SU-DHL-6 (cell line): ENCODE data around the gene C5orf47.

Experiments
- H2AFZ ChIP-seq: fragments of 200-600 bp; sonication (generic); 2 replicates; pipeline ENCODE4 v1.6.1; 2014; ENCODE audit warnings: low read depth, mild to moderate bottlenecking, moderate library complexity, mixed read lengths, antibody characterized with exemption, low read length; ENCODE audit not compliant: severe bottlenecking
- H3F3A ChIP-seq: fragments of 200-600 bp; shearing (Covaris generic); 2 replicates; pipeline ENCODE4 v1.6.0; 2016; ENCODE audit warnings: antibody characterized with exemption, mild to moderate bottlenecking; ENCODE audit not compliant: insufficient read depth
- H3K27ac ChIP-seq: fragments of 200-600 bp; sonication (generic); 2 replicates; pipeline ENCODE4 v1.5.1; 2016; ENCODE audit warnings: low read depth, mild to moderate bottlenecking, low read length, moderate library complexity, mixed read lengths
- H3K27me3 ChIP-seq: fragments of 200-600 bp; sonication (generic), shearing (Covaris generic); 2 replicates; pipeline ENCODE4 v1.6.0; 2014; ENCODE audit warnings: mild to moderate bottlenecking, low read length
- H3K36me3 ChIP-seq: fragments of 200-600 bp; sonication (generic); 2 replicates; pipeline ENCODE4 v1.6.1; 2014; ENCODE audit warnings: mild to moderate bottlenecking, low read length, mixed read lengths
- H3K4me2 ChIP-seq: fragments of 300-600, 200-600 bp; shearing (Covaris generic), sonication (generic); 2 replicates; pipeline ENCODE4 v1.6.0; 2014; ENCODE audit warnings: low read length, low read depth, mild to moderate bottlenecking; ENCODE audit not compliant: poor library complexity, severe bottlenecking
- H3K4me3 ChIP-seq: fragments of 200-600 bp; sonication (generic); 2 replicates; pipeline ENCODE4 v1.5.1; 2014; ENCODE audit warnings: antibody characterized with exemption, low read length, mild to moderate bottlenecking, mixed read lengths; ENCODE audit not compliant: insufficient read depth, poor library complexity, severe bottlenecking
- H3K79me2 ChIP-seq: fragments of 200-600 bp; sonication (generic); 2 replicates; pipeline ENCODE4 v1.6.1; 2014; ENCODE audit warnings: mild to moderate bottlenecking, low read length, moderate library complexity; ENCODE audit not compliant: insufficient read depth
- H3K9ac ChIP-seq: fragments of 200-600 bp; sonication (generic); 2 replicates; pipeline ENCODE4 v1.7.0; 2014; ENCODE audit warnings: mild to moderate bottlenecking, low read length
- H3K9me2 ChIP-seq: fragments of 200-600 bp; sonication (generic); replicated peaks from 2 replicates; pipeline ENCODE4 v1.6.1; 2014; ENCODE audit warnings: low read length; ENCODE audit not compliant: insufficient read depth
- H3K9me3 ChIP-seq: fragments of 200-600 bp; sonication (generic); 2 replicates; pipeline ENCODE4 v1.6.1; 2014; ENCODE audit warnings: low read length, mixed read lengths; ENCODE audit not compliant: insufficient read depth
- H4K20me1 ChIP-seq: fragments of 200-600 bp; sonication (generic); 2 replicates; pipeline ENCODE4 v1.6.1; 2014; ENCODE audit warnings: low read depth, mild to moderate bottlenecking, antibody characterized with exemption, low read length, moderate library complexity, mixed read lengths
- CTCF ChIP-seq: fragments of 200-600 bp; sonication (generic); IDR thresholded peaks from one replicate; pipeline ENCODE4 v1.5.1; 2017; ENCODE audit warnings: antibody characterized with exemption, mild to moderate bottlenecking, low read length, moderate library complexity; ENCODE audit not compliant: insufficient read depth, poor library complexity, severe bottlenecking
- EZH2phosphoT487 ChIP-seq: fragments of 200-600 bp; sonication (generic), shearing (Covaris generic); conservative IDR thresholded peaks from 2 replicates; pipeline ENCODE4 v1.6.1; 2018; ENCODE audit warnings: mild to moderate bottlenecking, antibody characterized with exemption, low read length, moderate library complexity, mixed read lengths

Gene C5orf47

GRCh38 chr5:173988554-173989431, at the start of gene C5orf47:
TSS of gene C5orf47 (plus strand) at chr5:173989170. CDS start at chr5:173989264, 94 bp downstream.
- no peaks in the 10 kb centered on the region for H3K9me2 ChIP-seq
- no peaks in the 10 kb centered on the region for H3K9me3 ChIP-seq
- no peaks in the 10 kb centered on the region for H4K20me1 ChIP-seq
- no peak within 1 kb of the TSS for H3K4me2 ChIP-seq
- no peaks in the 10 kb centered on the region for H3K36me3 ChIP-seq
- no peak for TF ChIP-seq EZH2phosphoT487
- no peak for TF ChIP-seq CTCF
- H3K27ac ChIP-seq: no peak within 1 kb of the TSS
- H3K27me3 ChIP-seq: no peaks in the 10 kb centered on the region
- no peak within 1 kb of the TSS for H2AFZ ChIP-seq
- no peak within 1 kb of the TSS for H3K4me3 ChIP-seq
- H3K79me2 ChIP-seq: no peaks in the 10 kb centered on the region
- H3K9ac ChIP-seq: no peak within 1 kb of the TSS
- no peaks in the 10 kb centered on the region for H3F3A ChIP-seq

- no peak overlapping the region for H3K4me3 ChIP-seq
- H3K9me2 ChIP-seq: no peaks in the 10 kb centered on the region
- no peaks in the 10 kb centered on the region for H3K9me3 ChIP-seq
- H3K27ac ChIP-seq: no peak overlapping the region
- no peak overlapping the region for H3K4me2 ChIP-seq
- peaks cover 10% of the 10 kb centered on the region for H4K20me1 ChIP-seq
- no peak for TF ChIP-seq EZH2phosphoT487
- no peak for TF ChIP-seq CTCF
- no peaks in the 10 kb centered on the region for H3K27me3 ChIP-seq
- H3K36me3 ChIP-seq: peaks cover 5% of the 10 kb centered on the region; the same call in 1 of the 2 replicates
- H3F3A ChIP-seq: peaks cover 10% of the 10 kb centered on the region; the same call in 1 of the 2 replicates
- H3K9ac ChIP-seq: no peak overlapping the region
- peaks cover 44% of the 10 kb centered on the region for H3K79me2 ChIP-seq
- H2AFZ ChIP-seq: no peak overlapping the region
Observed at GRCh38 chr5:173940269-173940668, 48.7 kb upstream of the C5orf47 start.

- H3K27ac ChIP-seq: no peak overlapping the region
- H2AFZ ChIP-seq: no peak overlapping the region
- peaks cover 13% of the 10 kb centered on the region; the same call in 1 of the 2 replicates for H3K36me3 ChIP-seq
- peaks cover 10% of the 10 kb centered on the region for H4K20me1 ChIP-seq
- no peaks in the 10 kb centered on the region for H3K9me2 ChIP-seq
- no peaks in the 10 kb centered on the region for H3K27me3 ChIP-seq
- H3K9ac ChIP-seq: no peak overlapping the region
- peaks cover 14% of the 10 kb centered on the region; the same call in 1 of the 2 replicates for H3F3A ChIP-seq
- TF ChIP-seq CTCF (no peak), EZH2phosphoT487 (no peak)
- no peak overlapping the region for H3K4me3 ChIP-seq
- H3K4me2 ChIP-seq: no peak overlapping the region
- no peaks in the 10 kb centered on the region for H3K9me3 ChIP-seq
- peaks cover 37% of the 10 kb centered on the region for H3K79me2 ChIP-seq
Observed at GRCh38 chr5:173941102-173941501, 47.9 kb upstream of the C5orf47 start.
